Left forelimb (tissue), 1 donor: Measurements from ENCODE around the gene ELAVL1.

Experiments
- DNase-seq: peaks from one replicate; pipeline ENCODE4 v3.0.0-alpha.2; 2018; ENCODE audit warnings: low spot score

ELAVL1 gene

DNA sequence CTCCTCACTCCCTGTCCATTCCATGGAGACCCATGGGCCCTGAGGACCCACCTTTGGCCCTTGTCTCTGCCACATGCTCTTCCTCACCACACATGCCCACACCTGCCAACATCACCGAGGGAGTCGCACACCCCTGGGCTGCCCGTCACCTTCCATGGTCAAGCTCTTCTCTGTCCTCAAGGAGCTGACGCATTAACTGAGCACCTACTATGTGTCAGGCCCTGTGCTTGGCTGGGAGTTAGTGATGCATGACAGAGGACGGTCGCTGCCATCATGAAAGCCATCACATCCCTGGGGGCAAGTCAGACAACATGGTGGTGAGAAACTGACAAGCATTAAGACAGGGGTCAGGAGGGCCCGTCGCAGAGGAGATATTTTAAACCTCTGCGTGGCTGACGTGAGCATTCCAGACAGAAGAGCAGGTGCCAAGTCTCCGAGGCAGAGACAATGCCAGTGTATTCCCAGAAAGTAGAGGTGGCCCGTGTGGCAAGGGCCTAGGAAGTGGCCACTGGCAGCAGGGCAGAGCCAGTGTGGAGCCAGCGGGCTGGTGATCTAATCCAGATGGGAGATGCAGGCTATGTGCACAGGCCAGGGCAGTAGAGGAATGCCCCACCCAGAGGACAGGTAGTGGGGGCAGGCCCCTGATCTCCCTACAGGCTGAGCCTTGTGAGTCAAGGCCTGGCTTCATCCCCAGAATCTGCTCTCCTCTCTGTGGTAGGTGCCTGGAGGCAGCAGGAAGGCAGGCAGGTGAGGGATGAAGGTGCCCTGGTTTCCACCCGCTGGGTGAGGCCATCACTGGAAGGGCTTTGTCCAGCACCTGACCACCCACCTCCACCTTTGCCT, 21.2 kb downstream of the ELAVL1 start:
- no peak for DNase-seq

DNA sequence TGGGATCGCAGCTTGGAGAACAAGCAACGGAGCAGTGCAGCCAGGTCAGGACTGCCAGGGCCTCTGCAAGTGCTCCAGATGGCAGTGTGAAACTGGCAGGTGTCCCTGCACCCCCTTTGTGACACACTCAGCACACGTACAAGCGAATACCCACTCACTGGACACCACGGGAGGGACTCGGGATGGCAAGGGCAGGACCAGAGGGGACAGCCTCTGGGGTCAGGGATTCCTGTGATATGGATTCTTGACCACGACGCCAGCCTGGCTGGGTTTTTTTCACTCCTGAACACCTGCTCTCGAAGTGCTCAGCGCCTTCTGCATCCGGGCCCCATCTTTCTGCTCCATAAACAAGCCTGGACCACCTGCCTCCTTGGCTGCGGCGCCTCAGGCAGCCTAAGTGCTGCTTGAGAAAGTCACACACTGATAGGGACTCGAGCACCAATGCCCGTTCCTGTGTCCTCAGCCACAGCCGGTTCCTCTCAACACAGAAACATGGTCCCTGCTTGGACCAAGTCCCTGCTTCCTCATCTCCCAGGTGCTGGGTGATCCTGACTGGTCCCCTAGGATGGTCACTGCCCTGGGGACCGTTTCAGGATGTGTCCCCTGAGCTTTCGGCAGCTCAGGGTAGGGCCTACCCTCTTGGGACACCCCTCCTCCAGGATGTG, 22.0 kb downstream of the ELAVL1 start:
- no peak for DNase-seq

DNA sequence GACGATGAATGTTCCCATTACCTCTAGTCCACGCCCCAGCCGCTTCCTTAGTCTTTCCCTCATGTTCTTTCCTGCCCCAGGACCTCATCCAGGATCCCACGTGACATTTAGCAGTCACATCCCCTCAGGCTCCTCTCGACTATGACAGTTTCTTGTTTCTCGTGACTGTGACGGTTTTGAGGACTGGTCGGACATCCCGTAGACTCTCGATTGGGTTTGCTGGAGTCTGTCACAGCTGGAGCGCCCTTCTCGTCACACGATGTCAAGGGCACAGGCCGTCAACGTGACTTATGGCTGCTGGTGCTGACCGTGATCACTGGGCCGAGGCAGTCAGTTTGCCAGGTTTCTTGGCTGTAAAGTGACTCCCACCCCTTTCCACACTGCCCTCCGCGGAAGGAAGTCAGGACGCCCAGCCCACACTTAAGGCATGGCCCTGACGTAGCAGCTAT, 22.8 kb downstream of the ELAVL1 start:
- no peak for DNase-seq

- DNase-seq = no peak
Measured at GRCh38 chr19:7982103-7982502, 23.3 kb downstream of the ELAVL1 start.

GRCh38 chr19:7981661-7982060, 23.8 kb downstream of the ELAVL1 start:
- DNase-seq = no peak

DNA sequence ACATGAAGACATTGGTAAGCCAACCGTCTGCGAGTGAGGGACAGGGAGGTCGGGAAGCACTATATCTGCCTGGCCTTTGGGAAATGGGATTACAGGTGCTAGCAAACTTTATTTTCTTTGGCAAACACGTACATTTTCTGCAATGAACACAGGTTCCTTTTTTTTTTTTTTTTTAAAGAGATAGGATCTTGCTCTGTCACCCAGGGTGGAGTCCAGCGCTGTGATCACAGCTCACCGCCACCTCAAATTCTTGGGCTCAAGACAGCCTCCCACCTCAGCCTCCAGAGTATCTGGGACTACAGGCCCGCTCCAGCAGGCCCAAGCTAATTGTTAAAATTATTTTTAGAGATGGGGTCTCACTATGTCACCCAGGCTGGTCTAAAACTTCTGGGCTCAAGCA, 24.2 kb downstream of the ELAVL1 start:
- DNase-seq = no peak

DNA sequence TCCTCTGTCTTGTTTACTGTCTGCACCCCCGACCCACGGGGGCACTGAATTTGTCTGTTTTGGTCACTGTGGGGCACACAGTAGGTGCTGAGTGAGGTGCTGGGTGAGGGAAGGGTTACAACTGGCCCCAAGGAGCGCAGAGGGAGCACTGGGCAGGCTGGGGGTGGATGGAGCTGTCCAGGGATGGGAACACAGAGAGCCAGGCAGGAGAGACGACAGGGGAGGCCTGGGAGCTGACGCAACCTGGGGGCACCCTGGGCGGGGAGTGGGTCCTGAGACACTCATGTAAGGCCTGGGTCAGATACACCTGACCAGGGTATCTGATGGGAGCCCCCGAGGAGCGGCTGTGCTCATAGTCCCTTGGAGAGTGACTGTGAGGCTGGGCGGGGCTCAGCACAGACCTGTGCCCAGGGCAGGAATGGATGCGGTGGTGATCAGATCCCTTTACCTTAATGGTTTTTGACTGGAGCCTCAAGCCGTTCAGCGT, 24.8 kb downstream of the ELAVL1 start:
- no peak for DNase-seq

DNA sequence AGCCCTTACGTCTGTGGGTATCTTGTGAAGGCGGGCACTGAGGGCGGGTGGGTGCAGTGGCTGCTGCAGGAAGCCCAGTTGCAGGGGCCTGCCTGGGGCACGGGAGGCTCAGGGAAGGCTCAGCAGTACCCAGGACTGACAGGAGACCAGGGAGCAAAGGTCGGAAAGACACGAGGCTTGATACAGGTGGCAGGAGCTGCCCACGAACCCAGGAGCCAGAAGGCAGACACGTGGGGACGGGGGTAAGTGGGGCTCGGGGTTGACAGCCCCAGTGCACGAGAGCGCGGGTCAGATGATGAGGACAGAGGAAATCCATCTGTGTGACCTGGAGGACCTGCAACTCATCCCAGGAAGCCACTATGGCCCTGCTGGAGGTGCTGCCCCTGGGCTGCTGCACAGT, 25.3 kb downstream of the ELAVL1 start:
- no peak for DNase-seq

- DNase-seq = no peak
Measured at GRCh38 chr19:7979559-7979958, 25.9 kb downstream of the ELAVL1 start.

GRCh38 chr19:7979011-7979410, 26.4 kb downstream of the ELAVL1 start:
- no peak for DNase-seq

DNA sequence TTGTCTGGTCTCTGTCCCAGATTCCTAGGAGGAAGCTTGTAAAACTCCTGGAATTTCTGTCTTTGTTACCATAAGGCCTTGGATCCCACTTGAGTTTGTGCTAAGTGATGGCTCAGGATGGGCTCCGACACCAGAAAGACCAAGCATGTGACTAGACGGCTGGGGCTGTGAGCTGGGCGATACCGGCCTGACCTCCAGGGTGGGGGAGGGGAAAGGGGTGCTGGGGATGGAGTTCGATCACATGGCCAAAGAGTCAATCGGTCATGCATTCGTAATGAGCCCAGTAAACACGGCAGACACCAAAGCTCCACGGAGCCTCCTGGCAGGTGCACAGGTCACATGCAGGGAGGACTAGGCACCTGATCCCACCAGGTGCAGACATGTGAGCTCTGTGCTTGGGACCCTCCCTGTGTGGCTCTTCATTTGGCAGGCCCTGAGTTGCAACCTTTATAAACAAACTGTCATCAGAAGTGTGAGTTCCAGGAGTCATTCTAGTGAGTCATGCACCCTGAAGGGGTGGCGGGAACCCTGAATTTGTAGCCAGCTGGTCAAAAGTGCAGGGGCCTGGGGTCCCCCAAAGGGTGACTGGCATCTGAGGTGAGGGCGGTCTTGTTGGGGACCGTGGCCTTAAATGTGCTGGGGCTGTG, 27.1 kb downstream of the ELAVL1 start:
- no peak for DNase-seq

GRCh38 chr19:7977723-7978040, 27.8 kb downstream of the ELAVL1 start:
- DNase-seq = no peak

GRCh38 chr19:7977021-7977722, 28.3 kb downstream of the ELAVL1 start:
- DNase-seq = no peak

- DNase-seq = no peak
Measured at GRCh38 chr19:7976461-7976860, 29.0 kb downstream of the ELAVL1 start.

DNA sequence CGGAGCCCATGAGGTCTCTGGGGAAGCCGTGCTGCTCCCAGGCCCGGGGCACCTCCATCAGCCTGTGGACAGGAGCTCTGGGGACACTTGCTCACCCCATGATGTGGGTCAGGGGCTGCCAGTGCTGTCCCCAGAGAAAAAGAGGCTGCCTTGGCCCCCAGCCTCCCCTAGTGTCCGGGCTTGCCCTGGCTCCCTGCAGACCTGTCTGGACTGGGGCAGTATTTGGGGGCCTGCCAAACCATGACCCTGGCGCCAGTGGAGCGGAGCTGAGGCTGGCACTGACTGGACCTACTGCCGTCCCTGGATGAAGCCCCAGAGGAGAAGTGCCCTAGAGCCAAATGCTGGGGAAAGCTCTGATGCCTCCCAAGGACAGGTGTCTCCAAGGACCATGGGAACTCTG, 30.4 kb downstream of the ELAVL1 start:
- DNase-seq = no peak

GRCh38 chr19:7973883-7974282, 31.6 kb downstream of the ELAVL1 start:
- no peak for DNase-seq

- no peak for DNase-seq
Measured at GRCh38 chr19:7971553-7972520, 33.6 kb downstream of the ELAVL1 start.

DNA sequence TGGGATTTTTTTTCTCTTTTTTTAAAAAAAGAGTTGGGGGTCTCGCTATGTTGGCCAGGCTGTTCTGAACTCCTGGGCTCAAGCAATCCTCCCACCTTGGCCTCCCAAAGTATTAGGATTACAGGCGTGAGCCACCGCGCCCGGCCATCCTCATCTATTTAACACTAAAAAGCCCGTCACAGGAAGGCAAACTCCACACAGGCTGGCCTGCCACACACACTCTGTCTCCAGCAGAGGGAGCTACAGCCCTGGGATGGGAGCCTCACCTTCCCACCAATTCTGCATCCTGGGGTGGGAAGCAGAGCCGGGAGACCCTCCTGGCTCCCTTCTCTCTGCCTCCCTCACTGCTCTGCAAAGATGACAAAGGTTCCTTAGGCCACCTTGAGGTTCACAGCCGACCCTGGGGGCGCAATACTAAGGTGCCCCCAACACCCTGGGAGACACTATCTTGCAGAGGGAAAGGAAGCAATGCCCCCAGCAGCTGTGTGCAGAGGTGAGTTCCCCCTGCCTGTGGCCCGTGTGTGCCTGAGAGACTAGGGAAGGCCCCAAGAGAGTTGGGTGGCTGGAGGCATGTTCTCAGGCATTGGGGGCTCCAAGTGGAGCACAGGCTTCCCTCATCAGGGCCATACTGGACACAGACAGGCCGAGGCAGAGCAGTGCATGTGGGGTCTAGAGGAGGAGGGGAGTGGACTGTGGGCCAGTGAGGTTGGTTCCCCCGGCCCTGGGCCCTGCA, 34.6 kb downstream of the ELAVL1 start:
- DNase-seq = no peak

DNA sequence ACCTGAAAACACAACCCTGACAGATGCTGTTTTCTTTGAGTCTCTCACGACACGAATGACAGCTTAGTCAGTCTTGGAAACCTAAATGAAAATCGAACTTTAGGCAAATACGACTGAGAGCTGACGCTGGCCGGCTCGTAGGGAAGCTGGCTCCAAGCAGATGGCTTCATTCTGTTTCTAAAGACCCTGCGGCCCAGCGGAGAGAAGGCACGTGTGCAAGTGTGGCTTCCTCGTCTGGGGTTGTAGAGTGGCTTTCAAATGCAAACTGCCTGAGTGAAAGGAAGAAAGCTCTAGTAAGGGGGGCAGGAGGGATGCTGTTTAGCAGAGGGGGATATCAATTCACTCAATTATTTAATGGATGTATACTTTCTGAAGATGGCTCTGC, 35.9 kb downstream of the ELAVL1 start:
- no peak for DNase-seq

- no peak for DNase-seq
Measured at GRCh38 chr19:7968796-7969554, 36.5 kb downstream of the ELAVL1 start.
